ENCODE results near the gene BAIAP2L2.
"Not testable (repeated sequence)": the region's sequence is repeated elsewhere in the genome, so short reads cannot be mapped to it uniquely, and the experiment has no call there.

Gene BAIAP2L2

GRCh38 chr22:38080474-38080849 is 30.0 kb downstream of the BAIAP2L2 start:
- DNase-seq = no peak

GRCh38 chr22:38079804-38080203 is 30.7 kb downstream of the BAIAP2L2 start:
- no peak for DNase-seq

GRCh38 chr22:38079208-38079607 is 31.3 kb downstream of the BAIAP2L2 start:
- DNase-seq = not testable (repeated sequence)

GRCh38 chr22:38078046-38078840 is 32.2 kb downstream of the BAIAP2L2 start:
- no peak for DNase-seq

GRCh38 chr22:38077595-38077994 is 32.9 kb downstream of the BAIAP2L2 start:
- no peak for DNase-seq

- no peak for DNase-seq
Measured at GRCh38 chr22:38077096-38077495, 33.4 kb downstream of the BAIAP2L2 start.

- DNase-seq = no peak
Measured at GRCh38 chr22:38075961-38076360, 34.5 kb downstream of the BAIAP2L2 start.

- no peak for DNase-seq
Measured at GRCh38 chr22:38075105-38075825, 35.2 kb downstream of the BAIAP2L2 start.

GRCh38 chr22:38074181-38075104 is 36.0 kb downstream of the BAIAP2L2 start:
- DNase-seq = no peak

- no peak for DNase-seq
Measured at GRCh38 chr22:38073150-38074130, 37.0 kb downstream of the BAIAP2L2 start.

GRCh38 chr22:38072322-38073149 is 37.9 kb downstream of the BAIAP2L2 start:
- no peak for DNase-seq

- no peak for DNase-seq
Measured at GRCh38 chr22:38071421-38072321, 38.8 kb downstream of the BAIAP2L2 start.

GRCh38 chr22:38070250-38070921 is 40.1 kb downstream of the BAIAP2L2 start:
- no peak for DNase-seq

GRCh38 chr22:38069372-38070249 is 40.9 kb downstream of the BAIAP2L2 start:
- no peak for DNase-seq

GRCh38 chr22:38068641-38069371 is 41.7 kb downstream of the BAIAP2L2 start:
- DNase-seq = no peak

- DNase-seq = no peak
Measured at GRCh38 chr22:38067761-38068360, 42.6 kb downstream of the BAIAP2L2 start.

GRCh38 chr22:38067028-38067415 is 43.5 kb downstream of the BAIAP2L2 start:
- no peak for DNase-seq
